Measurements from ENCODE around the gene KBTBD12. TPM values are rescaled to one million over a fixed set of nuclear protein-coding genes. Genes with fewer than 3 reads are reported as not detected.
"Not testable (repeated sequence)": the region's sequence is repeated elsewhere in the genome, so short reads cannot be mapped to it uniquely, and the experiment has no call there.

The KBTBD12 gene, protein sequence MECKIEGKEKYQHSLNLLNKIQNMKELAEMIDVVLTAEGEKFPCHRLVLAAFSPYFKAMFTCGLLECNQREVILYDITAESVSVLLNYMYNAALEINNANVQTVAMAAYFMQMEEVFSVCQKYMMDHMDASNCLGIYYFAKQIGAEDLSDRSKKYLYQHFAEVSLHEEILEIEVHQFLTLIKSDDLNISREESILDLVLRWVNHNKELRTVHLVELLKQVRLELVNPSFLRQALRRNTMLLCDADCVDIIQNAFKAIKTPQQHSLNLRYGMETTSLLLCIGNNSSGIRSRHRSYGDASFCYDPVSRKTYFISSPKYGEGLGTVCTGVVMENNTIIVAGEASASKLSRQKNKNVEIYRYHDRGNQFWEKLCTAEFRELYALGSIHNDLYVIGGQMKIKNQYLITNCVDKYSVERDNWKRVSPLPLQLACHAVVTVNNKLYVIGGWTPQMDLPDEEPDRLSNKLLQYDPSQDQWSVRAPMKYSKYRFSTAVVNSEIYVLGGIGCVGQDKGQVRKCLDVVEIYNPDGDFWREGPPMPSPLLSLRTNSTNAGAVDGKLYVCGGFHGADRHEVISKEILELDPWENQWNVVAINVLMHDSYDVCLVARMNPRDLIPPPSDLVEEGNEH
- not detected for total RNA-seq

DNA sequence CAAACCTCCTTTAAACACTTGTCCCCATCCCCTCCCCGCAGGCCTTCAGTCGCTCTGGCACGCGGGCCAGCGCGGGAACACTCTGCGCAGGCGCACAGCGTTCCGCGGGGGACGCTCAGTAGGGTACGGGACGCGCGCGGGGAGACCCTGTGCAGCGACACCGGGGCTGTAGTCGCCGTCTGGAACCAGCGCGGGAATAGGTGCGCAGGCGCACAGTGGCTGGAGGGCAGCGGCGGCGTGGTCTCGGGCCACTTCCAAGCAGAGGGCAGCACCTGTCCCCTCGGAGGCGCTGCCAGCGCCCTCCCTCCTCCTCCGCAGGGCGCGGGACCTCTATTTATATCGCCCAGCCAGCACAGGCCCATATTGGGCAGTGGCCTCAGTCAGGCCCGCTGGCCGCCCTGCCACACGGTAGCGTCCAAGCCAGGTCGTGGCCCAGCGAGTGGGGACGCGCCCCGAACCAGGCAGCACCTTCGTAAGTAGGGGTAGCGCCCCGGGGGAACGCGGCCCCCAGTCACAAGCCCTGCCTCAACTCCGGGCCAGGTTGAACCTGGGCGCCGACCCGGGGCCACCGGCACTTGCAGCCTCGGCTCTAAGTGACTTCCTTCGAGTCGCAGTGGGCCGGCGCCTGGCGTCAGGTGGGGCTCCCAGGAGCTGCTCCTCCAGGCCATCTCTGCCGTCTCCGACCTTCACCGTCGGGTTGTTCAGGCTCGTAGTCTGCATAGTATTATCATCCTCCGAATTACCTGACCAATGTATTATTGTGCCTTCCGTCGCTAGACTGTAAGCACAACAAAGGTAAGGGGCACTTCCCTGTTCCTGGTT is at the start of gene KBTBD12:
TSS of gene KBTBD12 (plus strand) at position 118 of the 822 bp plus-strand sequence. CDS start 7,830 bp downstream, outside the sequence.
- Histone ChIP-seq H3K4me1 (ENCODE audit: insufficient read depth, low read length) (peaks cover 18% of the 10 kb centered on the region), H3K4me3 (ENCODE audit: low read length) (no peak within 1 kb of the TSS), H3K9me3 (ENCODE audit: low read depth, low read length) (no peaks in the 10 kb centered on the region), H3K27me3 (ENCODE audit: insufficient read depth, low read length) (peaks cover 40% of the 10 kb centered on the region)

GRCh38 chr3:127865941-127866340 is 49.1 kb upstream of the KBTBD12 start:
- Histone ChIP-seq H3K4me3 (ENCODE audit: low read length) (no peak overlapping the region), H3K9me3 (ENCODE audit: low read depth, low read length) (no peaks in the 10 kb centered on the region), H3K27me3 (ENCODE audit: insufficient read depth, low read length) (no peaks in the 10 kb centered on the region), H3K4me1 (ENCODE audit: insufficient read depth, low read length) (no peaks in the 10 kb centered on the region)

DNA sequence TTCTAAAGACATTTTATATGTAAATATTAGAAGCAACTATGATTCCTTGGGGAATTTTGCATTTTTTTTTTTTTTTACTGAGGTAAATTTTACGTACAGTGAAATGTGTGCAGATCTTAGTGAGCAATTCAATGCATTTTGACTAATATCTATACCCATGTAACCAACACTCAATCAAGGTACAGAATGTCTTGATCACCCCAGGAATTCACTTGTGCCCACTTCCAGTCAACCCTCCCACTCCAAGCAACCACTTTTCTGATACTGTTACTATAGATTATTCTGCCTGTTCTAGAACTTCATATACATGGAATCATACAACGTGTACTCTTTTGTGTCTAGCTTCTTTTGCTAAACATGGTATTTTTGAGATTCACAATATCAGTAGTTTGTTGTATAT is 47.6 kb upstream of the KBTBD12 start:
- no peak overlapping the region for H3K4me3 ChIP-seq (ENCODE audit: low read length)
- H3K9me3 ChIP-seq (ENCODE audit: low read depth, low read length) = no peaks in the 10 kb centered on the region
- no peaks in the 10 kb centered on the region for H3K27me3 ChIP-seq (ENCODE audit: insufficient read depth, low read length)
- no peaks in the 10 kb centered on the region for H3K4me1 ChIP-seq (ENCODE audit: insufficient read depth, low read length)

DNA sequence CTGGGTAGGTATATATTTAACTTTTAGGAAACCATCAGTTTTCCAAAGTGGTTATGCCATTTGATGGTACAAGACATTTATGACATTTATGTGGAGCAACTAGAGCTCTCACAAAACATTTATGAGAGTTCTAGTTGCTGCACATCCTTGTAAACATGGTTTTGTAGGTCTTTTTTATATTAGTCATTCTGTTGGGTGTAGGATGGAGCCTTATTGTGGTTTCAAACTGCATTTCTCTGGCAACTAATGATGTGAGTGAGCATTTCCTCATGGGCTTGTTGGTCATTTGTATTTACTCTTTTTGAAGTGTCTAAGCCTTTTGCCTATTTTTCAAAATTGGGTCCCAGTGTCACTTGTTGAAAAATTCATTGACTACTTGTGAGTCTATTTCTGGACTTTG is 47.0 kb upstream of the KBTBD12 start:
- H3K4me1 ChIP-seq (ENCODE audit: insufficient read depth, low read length) = no peaks in the 10 kb centered on the region
- no peak overlapping the region for H3K4me3 ChIP-seq (ENCODE audit: low read length)
- H3K27me3 ChIP-seq (ENCODE audit: insufficient read depth, low read length) = no peaks in the 10 kb centered on the region
- H3K9me3 ChIP-seq (ENCODE audit: low read depth, low read length) = no peaks in the 10 kb centered on the region

DNA sequence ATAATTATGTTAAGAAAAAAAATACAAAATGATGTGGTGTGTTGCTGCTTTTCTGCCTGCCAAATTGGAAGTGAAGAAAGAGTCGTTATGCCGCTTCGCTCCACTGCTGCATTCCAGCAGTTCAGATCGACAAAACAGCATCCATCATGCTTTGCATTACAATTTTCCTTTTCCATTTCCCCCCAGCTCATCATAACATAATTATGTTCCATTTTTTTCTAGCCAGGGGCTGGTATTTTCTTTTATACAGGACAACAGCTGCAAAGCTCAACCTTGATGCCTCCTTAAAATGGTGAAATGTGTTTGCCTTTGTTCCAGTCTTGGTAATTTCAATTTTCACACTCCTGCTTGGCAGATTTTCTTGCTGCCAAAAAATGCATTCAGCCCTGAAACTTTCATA is 44.9 kb upstream of the KBTBD12 start:
- Histone ChIP-seq H3K4me3 (ENCODE audit: low read length) (no peak overlapping the region), H3K4me1 (ENCODE audit: insufficient read depth, low read length) (no peaks in the 10 kb centered on the region), H3K27me3 (ENCODE audit: insufficient read depth, low read length) (no peaks in the 10 kb centered on the region), H3K9me3 (ENCODE audit: low read depth, low read length) (no peaks in the 10 kb centered on the region)

- H3K9me3 ChIP-seq (ENCODE audit: low read depth, low read length); H3K27me3 ChIP-seq (ENCODE audit: insufficient read depth, low read length); H3K4me1 ChIP-seq (ENCODE audit: insufficient read depth, low read length); H3K4me3 ChIP-seq (ENCODE audit: low read length): not testable (repeated sequence)
Observed at GRCh38 chr3:127874097-127874496, 40.9 kb upstream of the KBTBD12 start.

DNA sequence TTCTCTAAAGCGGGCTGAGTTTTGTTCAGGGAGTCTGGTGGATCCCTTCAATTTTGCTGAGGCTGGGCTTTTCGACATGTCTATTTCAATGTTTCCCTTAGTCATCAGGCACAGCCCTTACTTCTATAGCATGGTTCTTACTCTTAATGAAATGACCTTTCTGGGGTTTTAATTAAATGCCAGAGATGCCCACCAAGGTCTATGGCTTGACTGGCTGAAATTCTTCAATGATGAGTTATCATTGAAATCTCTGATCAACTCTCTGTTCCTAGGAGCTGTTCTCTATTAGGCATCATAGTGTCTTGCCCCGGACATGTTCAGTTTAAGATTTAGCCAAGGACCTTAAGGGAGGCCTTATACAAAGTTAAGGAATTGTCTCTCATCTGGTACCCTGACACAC is 33.4 kb upstream of the KBTBD12 start:
- no peak overlapping the region for H3K4me3 ChIP-seq (ENCODE audit: low read length)
- no peaks in the 10 kb centered on the region for H3K4me1 ChIP-seq (ENCODE audit: insufficient read depth, low read length)
- no peaks in the 10 kb centered on the region for H3K9me3 ChIP-seq (ENCODE audit: low read depth, low read length)
- H3K27me3 ChIP-seq (ENCODE audit: insufficient read depth, low read length) = no peaks in the 10 kb centered on the region

- Histone ChIP-seq H3K27me3 (ENCODE audit: insufficient read depth, low read length) (no peaks in the 10 kb centered on the region), H3K4me3 (ENCODE audit: low read length) (no peak overlapping the region), H3K4me1 (ENCODE audit: insufficient read depth, low read length) (no peaks in the 10 kb centered on the region), H3K9me3 (ENCODE audit: low read depth, low read length) (no peaks in the 10 kb centered on the region)
Observed at GRCh38 chr3:127884041-127884440, 31.0 kb upstream of the KBTBD12 start.

DNA sequence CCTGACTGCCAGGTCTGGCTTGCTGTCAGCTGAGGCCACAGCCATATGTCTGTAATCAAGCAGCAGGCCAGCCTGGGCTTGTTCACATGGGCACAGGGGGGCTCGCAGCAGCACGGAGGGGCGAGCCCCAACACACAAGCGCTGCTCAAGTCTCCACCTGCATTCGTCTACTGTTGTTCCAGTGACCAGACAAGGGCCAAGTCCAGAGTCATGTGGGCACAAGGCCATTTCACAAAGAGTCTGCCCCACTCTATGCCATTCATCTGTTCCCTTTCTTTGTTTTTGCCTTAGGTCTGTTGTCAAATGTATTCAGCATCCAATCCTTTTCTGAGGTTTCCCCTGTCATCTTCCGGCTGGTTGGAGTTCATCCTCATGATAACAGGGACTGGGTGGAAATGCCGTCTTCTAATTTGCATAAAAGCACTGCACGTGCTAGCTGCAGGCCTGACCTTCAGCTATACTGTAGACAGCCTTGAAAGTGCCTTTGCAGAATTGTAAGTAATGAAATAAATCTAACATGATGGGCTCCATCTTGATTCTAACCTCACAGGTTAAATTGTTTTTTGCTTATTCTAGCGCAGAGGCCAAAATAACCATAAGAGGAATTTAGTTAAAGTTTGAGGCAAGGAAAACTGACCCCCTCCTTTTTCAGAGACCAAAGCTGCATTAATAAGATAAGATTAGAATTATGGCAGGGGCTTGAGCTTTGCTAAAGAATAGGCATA is 28.6 kb upstream of the KBTBD12 start:
- H3K27me3 ChIP-seq (ENCODE audit: insufficient read depth, low read length) = no peaks in the 10 kb centered on the region
- H3K9me3 ChIP-seq (ENCODE audit: low read depth, low read length) = no peaks in the 10 kb centered on the region
- no peaks in the 10 kb centered on the region for H3K4me1 ChIP-seq (ENCODE audit: insufficient read depth, low read length)
- H3K4me3 ChIP-seq (ENCODE audit: low read length) = no peak overlapping the region

GRCh38 chr3:127886956-127887231 is 28.1 kb upstream of the KBTBD12 start:
- no peaks in the 10 kb centered on the region for H3K27me3 ChIP-seq (ENCODE audit: insufficient read depth, low read length)
- no peaks in the 10 kb centered on the region for H3K4me1 ChIP-seq (ENCODE audit: insufficient read depth, low read length)
- no peaks in the 10 kb centered on the region for H3K9me3 ChIP-seq (ENCODE audit: low read depth, low read length)
- no peak overlapping the region for H3K4me3 ChIP-seq (ENCODE audit: low read length)

DNA sequence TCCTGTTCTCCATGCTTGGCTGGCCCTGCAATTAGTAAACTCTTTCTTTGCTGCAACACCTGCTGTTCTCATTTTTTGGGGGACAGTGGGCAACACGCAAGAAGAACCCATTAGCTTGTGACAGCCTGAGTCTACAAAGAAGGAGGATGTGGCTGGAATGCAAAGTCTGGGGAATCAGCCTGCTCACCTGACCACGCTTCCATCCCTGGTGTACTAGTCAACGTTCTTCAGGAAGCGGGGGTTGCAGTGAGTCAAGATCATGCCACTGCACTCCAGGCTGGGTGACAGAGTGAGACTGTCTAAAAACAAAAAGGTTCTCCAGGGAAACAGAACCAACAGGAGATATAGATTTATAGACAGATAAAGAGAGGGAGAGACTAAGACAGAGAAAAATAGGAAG is 27.7 kb upstream of the KBTBD12 start:
- no peak overlapping the region for H3K4me3 ChIP-seq (ENCODE audit: low read length)

DNA sequence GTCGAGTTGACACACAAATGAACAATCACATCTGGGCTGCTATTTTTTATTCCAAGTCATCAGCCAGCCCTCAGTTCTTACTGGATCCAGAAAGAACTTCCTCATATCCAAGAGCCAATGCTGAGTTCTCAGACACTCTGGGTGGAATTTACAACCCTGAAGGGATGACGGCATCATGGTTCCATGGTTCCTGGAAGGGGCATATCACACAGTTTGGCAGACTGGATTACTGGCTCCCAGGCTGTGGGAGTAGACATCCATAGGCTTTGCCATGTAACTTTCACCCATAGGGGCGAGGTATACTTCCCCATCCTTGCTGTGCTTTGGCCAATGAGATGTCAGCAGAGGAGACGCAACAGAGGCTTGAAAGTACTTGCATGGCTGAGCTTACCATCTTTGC is 26.9 kb upstream of the KBTBD12 start:
- Histone ChIP-seq H3K27me3 (ENCODE audit: insufficient read depth, low read length) (no peaks in the 10 kb centered on the region), H3K4me1 (ENCODE audit: insufficient read depth, low read length) (no peaks in the 10 kb centered on the region), H3K4me3 (ENCODE audit: low read length) (no peak overlapping the region), H3K9me3 (ENCODE audit: low read depth, low read length) (no peaks in the 10 kb centered on the region)

More for the DNA sequence above, 27.7 kb upstream of the KBTBD12 start:
- H3K4me1 ChIP-seq (ENCODE audit: insufficient read depth, low read length) = no peaks in the 10 kb centered on the region
- no peaks in the 10 kb centered on the region for H3K9me3 ChIP-seq (ENCODE audit: low read depth, low read length)
- no peaks in the 10 kb centered on the region for H3K27me3 ChIP-seq (ENCODE audit: insufficient read depth, low read length)

DNA sequence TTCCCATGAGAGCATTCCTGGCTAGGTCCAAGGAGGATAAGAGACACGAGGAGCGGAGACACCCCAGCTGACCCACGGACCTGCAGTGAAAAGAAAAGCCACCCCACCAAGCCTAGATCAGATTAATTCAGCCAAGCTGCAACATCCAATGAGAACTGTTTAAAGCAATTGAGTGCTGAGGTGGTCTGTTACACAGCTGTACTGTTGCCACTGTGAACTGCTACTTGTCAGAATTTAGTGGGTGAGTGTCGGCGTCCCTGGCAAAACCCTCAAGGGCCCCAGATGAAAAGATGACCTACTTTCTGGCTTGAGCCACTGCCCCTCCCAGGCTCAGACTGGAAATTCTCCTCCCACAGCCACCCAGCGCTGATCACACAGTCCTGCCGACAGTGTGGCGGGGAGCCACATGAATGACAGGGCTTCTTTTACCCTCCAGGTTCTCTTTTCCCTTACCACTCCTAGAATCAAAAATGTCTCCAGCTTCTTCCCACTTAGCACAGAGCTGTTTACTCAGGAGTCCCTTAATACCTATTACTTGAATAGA is 26.4 kb upstream of the KBTBD12 start:
- no peaks in the 10 kb centered on the region for H3K9me3 ChIP-seq (ENCODE audit: low read depth, low read length)
- H3K4me1 ChIP-seq (ENCODE audit: insufficient read depth, low read length) = no peaks in the 10 kb centered on the region
- H3K27me3 ChIP-seq (ENCODE audit: insufficient read depth, low read length) = no peaks in the 10 kb centered on the region
- no peak overlapping the region for H3K4me3 ChIP-seq (ENCODE audit: low read length)

DNA sequence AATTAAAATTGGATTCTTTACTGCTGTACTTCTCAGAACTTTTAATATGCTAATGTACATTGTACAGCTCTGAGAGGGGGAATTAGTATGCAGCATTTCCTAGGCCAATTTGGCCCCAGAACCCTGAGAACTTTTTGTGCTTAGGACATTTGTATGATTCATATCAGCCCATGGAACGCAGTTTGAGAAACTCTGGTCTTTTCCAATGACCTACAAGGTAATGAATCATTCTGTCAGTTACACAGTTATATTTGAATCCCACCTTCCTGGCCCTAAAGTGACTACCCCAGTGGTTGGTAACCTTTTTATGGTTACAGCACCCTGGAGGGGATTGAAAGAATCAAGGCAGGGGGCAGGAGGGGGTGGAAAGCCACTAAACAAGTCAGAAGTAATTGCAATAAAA is 25.6 kb upstream of the KBTBD12 start:
- Histone ChIP-seq H3K27me3 (ENCODE audit: insufficient read depth, low read length) (no peaks in the 10 kb centered on the region), H3K4me3 (ENCODE audit: low read length) (no peak overlapping the region)

More for the DNA sequence above, 25.6 kb upstream of the KBTBD12 start:
- Histone ChIP-seq H3K4me1 (ENCODE audit: insufficient read depth, low read length) (no peaks in the 10 kb centered on the region), H3K9me3 (ENCODE audit: low read depth, low read length) (no peaks in the 10 kb centered on the region)
